Prostate gland (tissue), 2 donors: ENCODE results near the gene ODAD3.

Experiments
- POLR2A ChIP-seq: fragments of 450-650 bp; IDR thresholded peaks from one replicate; pipeline ENCODE4 v1.6.1; 2016; ENCODE audit warnings: antibody characterized with exemption, mild to moderate bottlenecking
- TF ChIP-seq, protein P1 (sequence below), 4 experiments: fragments of 200-600 bp in 2 of 4; fragments of 450-650 bp in 2 of 4; sonication (generic) in 2 of 4; IDR thresholded peaks; 1 replicate in 3 of 4; 2 replicates in 1 of 4; pipeline ENCODE4 v1.5.1; 2016 to 2019; ENCODE audit warnings: antibody characterized with exemption in 4 of 4, mild to moderate bottlenecking in 2 of 4, moderate library complexity in 2 of 4

DNA sequence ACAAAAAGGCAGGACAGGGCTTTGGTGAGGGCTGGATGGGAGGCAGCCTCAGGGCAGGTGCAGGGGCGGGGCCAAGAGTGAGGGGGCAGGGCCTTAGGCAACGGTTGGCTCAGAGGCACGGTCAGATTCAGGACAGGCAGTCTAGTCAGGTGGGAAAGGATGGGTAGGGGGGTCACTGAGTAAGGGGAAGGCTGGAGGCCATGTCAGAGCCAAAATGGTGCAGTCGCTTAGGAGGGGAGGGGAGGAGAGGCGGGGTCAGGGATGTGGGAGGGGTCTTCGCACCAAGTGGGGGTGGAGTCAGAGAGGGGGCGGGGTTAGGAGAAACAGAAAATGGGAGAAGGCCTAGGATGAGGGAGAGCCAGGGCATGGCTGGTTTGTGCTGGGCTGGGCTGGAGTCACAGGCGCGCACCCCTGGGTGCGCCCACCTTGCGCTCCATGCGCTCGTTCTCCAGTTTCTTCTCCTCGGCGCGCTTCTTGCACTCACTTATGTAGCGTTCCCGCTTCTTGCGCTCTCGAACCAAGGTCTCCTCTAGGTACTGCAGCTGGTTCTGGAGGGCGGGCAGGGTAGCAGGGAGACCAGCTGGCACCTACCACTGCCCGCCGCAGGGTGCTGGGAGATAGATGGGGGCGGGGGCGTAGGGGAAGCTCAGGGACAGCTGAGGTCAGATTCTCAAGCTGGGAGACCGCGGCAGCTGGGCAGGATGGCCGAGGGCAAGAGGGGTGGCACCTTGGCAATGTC lies 9.0 kb downstream of the ODAD3 start:
- no peak for TF ChIP-seq POLR2A
- TF ChIP-seq, protein P1, sequence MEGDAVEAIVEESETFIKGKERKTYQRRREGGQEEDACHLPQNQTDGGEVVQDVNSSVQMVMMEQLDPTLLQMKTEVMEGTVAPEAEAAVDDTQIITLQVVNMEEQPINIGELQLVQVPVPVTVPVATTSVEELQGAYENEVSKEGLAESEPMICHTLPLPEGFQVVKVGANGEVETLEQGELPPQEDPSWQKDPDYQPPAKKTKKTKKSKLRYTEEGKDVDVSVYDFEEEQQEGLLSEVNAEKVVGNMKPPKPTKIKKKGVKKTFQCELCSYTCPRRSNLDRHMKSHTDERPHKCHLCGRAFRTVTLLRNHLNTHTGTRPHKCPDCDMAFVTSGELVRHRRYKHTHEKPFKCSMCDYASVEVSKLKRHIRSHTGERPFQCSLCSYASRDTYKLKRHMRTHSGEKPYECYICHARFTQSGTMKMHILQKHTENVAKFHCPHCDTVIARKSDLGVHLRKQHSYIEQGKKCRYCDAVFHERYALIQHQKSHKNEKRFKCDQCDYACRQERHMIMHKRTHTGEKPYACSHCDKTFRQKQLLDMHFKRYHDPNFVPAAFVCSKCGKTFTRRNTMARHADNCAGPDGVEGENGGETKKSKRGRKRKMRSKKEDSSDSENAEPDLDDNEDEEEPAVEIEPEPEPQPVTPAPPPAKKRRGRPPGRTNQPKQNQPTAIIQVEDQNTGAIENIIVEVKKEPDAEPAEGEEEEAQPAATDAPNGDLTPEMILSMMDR (IDR thresholded peaks at IDR 0.05), result no peak
